H1 (cell line): ENCODE data around the gene DKK2. TPM values are rescaled to one million over a fixed set of nuclear protein-coding genes. Genes with fewer than 3 reads are reported as not detected.

Source experiments
- CTCF ChIA-PET: fragments of 300-600 bp; sonication (Branson Sonifier 250); formaldehyde crosslinking; loops from one replicate; lab custom pipeline; 2021; ENCODE audit not compliant: partially characterized antibody; lab: Charles Lee
- POLR2A ChIA-PET: fragments of 300-600 bp; sonication (Branson Sonifier 250); formaldehyde crosslinking; loops from one replicate; lab custom pipeline; 2021; ENCODE audit warnings: inconsistent platforms; ENCODE audit not compliant: partially characterized antibody; lab: Charles Lee
- DNase-seq, 2 experiments: peaks; one replicate each; pipeline versions ENCODE4 v3.0.0 to v3.0.0-alpha.2; 2010 to 2022; ENCODE audit warnings: low spot score in 2 of 2, low read depth in 1 of 2, mixed read lengths in 1 of 2
- FAIRE-seq: peaks from 2 replicates; lab custom pipeline; 2011; peaks lifted over from hg19 to GRCh38; lab: Jason Lieb, UNC
- H2AFZ ChIP-seq: 2 replicates; pipeline ENCODE4 v1.8.1; 2012; ENCODE audit warnings: low read length, inconsistent platforms
- H2AK5ac ChIP-seq: 2 replicates; pipeline ENCODE4 v1.6.1; 2013; ENCODE audit warnings: low read depth, low read length
- H2BK120ac ChIP-seq: replicated peaks from 2 replicates; pipeline ENCODE3; 2013; ENCODE audit warnings: low read depth, low read length, inconsistent platforms
- H2BK12ac ChIP-seq: 2 replicates; pipeline ENCODE4 v1.6.1; 2013; ENCODE audit warnings: low read depth, low read length
- H2BK15ac ChIP-seq: 2 replicates; pipeline ENCODE4 v1.6.1; 2013; ENCODE audit warnings: low read length
- H2BK20ac ChIP-seq: 2 replicates; pipeline ENCODE4 v1.6.1; 2013; ENCODE audit warnings: low read length
- H2BK5ac ChIP-seq: 2 replicates; pipeline ENCODE4 v1.6.1; 2013; ENCODE audit warnings: low read depth, low read length
- H3K14ac ChIP-seq: 2 replicates; pipeline ENCODE4 v1.6.1; 2013; ENCODE audit warnings: inconsistent platforms; ENCODE audit not compliant: insufficient read length
- H3K18ac ChIP-seq: 2 replicates; pipeline ENCODE4 v1.6.1; 2013; ENCODE audit warnings: low read length; ENCODE audit errors: extremely low read depth
- H3K23ac ChIP-seq: 2 replicates; pipeline ENCODE4 v1.6.1; 2013; ENCODE audit warnings: inconsistent platforms; ENCODE audit not compliant: insufficient read length
- H3K23me2 ChIP-seq: 2 replicates; pipeline ENCODE4 v1.6.1; 2013; ENCODE audit warnings: low read depth, low read length
- H3K27ac ChIP-seq: 2 replicates; pipeline ENCODE4 v1.6.1; 2011; ENCODE audit warnings: low read depth, low read length, inconsistent platforms
- H3K27me3 ChIP-seq, 4 experiments: replicated peaks in 1 of 4; 1 replicate in 1 of 4; 2 replicates in 3 of 4; pipeline versions ENCODE4 v1.6.1 to v1.8.1; 2011 to 2013; ENCODE audit warnings: low read length in 3 of 4, mild to moderate bottlenecking in 3 of 4, inconsistent platforms in 2 of 4, mixed read lengths in 2 of 4, moderate library complexity in 1 of 4; ENCODE audit not compliant: control insufficient read depth in 3 of 4, insufficient read depth in 3 of 4; ENCODE audit errors: extremely low read depth in 1 of 4
- H3K36me3 ChIP-seq, 4 experiments: 2 replicates each; pipeline versions ENCODE4 v1.6.1 to v1.8.1; 2011 to 2013; ENCODE audit warnings: mild to moderate bottlenecking in 4 of 4, low read length in 3 of 4, moderate library complexity in 2 of 4, control low read depth in 1 of 4, inconsistent platforms in 1 of 4; ENCODE audit not compliant: insufficient read depth in 4 of 4, control insufficient read depth in 2 of 4
- H3K4ac ChIP-seq: replicated peaks from 2 replicates; pipeline ENCODE3; 2013; ENCODE audit warnings: low read length, low read depth, mixed read lengths, inconsistent platforms; ENCODE audit not compliant: insufficient read length
- H3K4me1 ChIP-seq, 4 experiments: replicated peaks in 1 of 4; 1 replicate in 1 of 4; 2 replicates in 3 of 4; pipeline versions ENCODE4 v1.6.1 to v1.8.1; 2011 to 2013; ENCODE audit warnings: low read length in 3 of 4, inconsistent platforms in 2 of 4, mixed read lengths in 1 of 4; ENCODE audit not compliant: insufficient read depth in 4 of 4, control insufficient read depth in 3 of 4
- H3K4me2 ChIP-seq, 2 experiments: 2 replicates each; pipeline versions ENCODE4 v1.6.1 to v1.8.1; 2011 to 2013; ENCODE audit warnings: low read depth in 2 of 2, low read length in 2 of 2, control low read depth in 1 of 2, inconsistent platforms in 1 of 2, mild to moderate bottlenecking in 1 of 2; ENCODE audit not compliant: insufficient read depth in 1 of 2
- H3K4me3 ChIP-seq, 4 experiments: fragments of 200-600, 300-600 bp in 1 of 4; sonication (generic), shearing (Covaris generic), sonication (Bioruptor Twin) in 1 of 4; 2 replicates each; pipeline versions ENCODE4 v1.5.1 to v1.8.1; 2011 to 2016; ENCODE audit warnings: low read length in 4 of 4, low read depth in 3 of 4, control low read depth in 2 of 4, inconsistent platforms in 2 of 4, mild to moderate bottlenecking in 2 of 4, mixed read lengths in 1 of 4, moderate library complexity in 1 of 4; ENCODE audit not compliant: insufficient read depth in 2 of 4; ENCODE audit errors: extremely low read depth in 1 of 4
- H3K56ac ChIP-seq: replicated peaks from 2 replicates; pipeline ENCODE3; 2013; ENCODE audit warnings: low read depth, mild to moderate bottlenecking, mixed read lengths, low read length, inconsistent platforms; ENCODE audit not compliant: insufficient read length
- H3K79me1 ChIP-seq: 2 replicates; pipeline ENCODE4 v1.6.1; 2013; ENCODE audit warnings: low read depth, low read length, control low read depth
- H3K79me2 ChIP-seq, 2 experiments: 2 replicates each; pipeline versions ENCODE4 v1.6.1 to v1.8.1; 2012 to 2013; ENCODE audit warnings: low read length in 2 of 2, mild to moderate bottlenecking in 2 of 2, inconsistent platforms in 1 of 2; ENCODE audit not compliant: insufficient read depth in 2 of 2, control insufficient read depth in 1 of 2
- H3K9ac ChIP-seq, 4 experiments: replicated peaks in 1 of 4; 1 replicate in 1 of 4; 2 replicates in 3 of 4; pipeline versions ENCODE4 v1.6.1 to v1.8.1; 2011 to 2013; ENCODE audit warnings: low read depth in 3 of 4, low read length in 3 of 4, control low read depth in 2 of 4, mild to moderate bottlenecking in 2 of 4, moderate library complexity in 2 of 4, inconsistent platforms in 1 of 4; ENCODE audit errors: extremely low read depth in 1 of 4
- H3K9me3 ChIP-seq, 2 experiments: 2 replicates each; pipeline versions ENCODE4 v1.6.1 to v1.8.1; 2012 to 2013; ENCODE audit warnings: mild to moderate bottlenecking in 2 of 2, moderate library complexity in 2 of 2, control low read depth in 1 of 2, inconsistent platforms in 1 of 2, low read depth in 1 of 2, low read length in 1 of 2, mixed read lengths in 1 of 2; ENCODE audit not compliant: insufficient read depth in 2 of 2
- H4K20me1 ChIP-seq, 2 experiments: replicated peaks in 1 of 2; 2 replicates each; pipeline versions ENCODE3 to v1.8.1; 2011 to 2013; ENCODE audit warnings: inconsistent platforms in 2 of 2, low read length in 2 of 2, mild to moderate bottlenecking in 1 of 2; ENCODE audit not compliant: insufficient read depth in 2 of 2, control insufficient read depth in 1 of 2
- H4K5ac ChIP-seq: 2 replicates; pipeline ENCODE4 v1.6.1; 2013; ENCODE audit warnings: low read length, low read depth, mixed read lengths, inconsistent platforms; ENCODE audit not compliant: insufficient read length
- H4K8ac ChIP-seq: 2 replicates; pipeline ENCODE4 v1.8.0; 2013; ENCODE audit warnings: mild to moderate bottlenecking, moderate library complexity, low read length, inconsistent platforms; ENCODE audit not compliant: insufficient read depth; ENCODE audit errors: extremely low read depth
- H4K91ac ChIP-seq: replicated peaks from 2 replicates; pipeline ENCODE3; 2013; ENCODE audit warnings: low read length, mixed read lengths, inconsistent platforms; ENCODE audit not compliant: insufficient read length
- BCL11A ChIP-seq, 2 experiments: IDR thresholded peaks; one replicate each; pipeline ENCODE4 v1.6.1; 2011; ENCODE audit warnings: low read depth in 2 of 2, low read length in 2 of 2, mild to moderate bottlenecking in 2 of 2
- CEBPB ChIP-seq: IDR thresholded peaks from 2 replicates; pipeline ENCODE4 v1.6.1; 2012; ENCODE audit warnings: low read depth, low read length
- CHD2 ChIP-seq: IDR thresholded peaks from 2 replicates; pipeline ENCODE4 v1.6.1; 2012; ENCODE audit warnings: low read length, improper control_type of control experiment
- EGR1 ChIP-seq: IDR thresholded peaks from 2 replicates; pipeline ENCODE4 v1.6.1; 2011; ENCODE audit warnings: low read depth, low read length, borderline replicate concordance
- HDAC2 ChIP-seq, 2 experiments: fragments of 300-600 bp in 1 of 2; sonication (generic) in 1 of 2; IDR thresholded peaks; 2 replicates each; pipeline ENCODE4 v1.6.1; 2011 to 2012; ENCODE audit warnings: low read depth in 2 of 2, low read length in 2 of 2, mild to moderate bottlenecking in 2 of 2, moderate library complexity in 2 of 2, borderline replicate concordance in 1 of 2, inconsistent platforms in 1 of 2
- KDM1A ChIP-seq: fragments of 200-600, 300-600 bp; sonication (generic); IDR thresholded peaks from 2 replicates; pipeline ENCODE4 v1.7.1; 2016; ENCODE audit warnings: mild to moderate bottlenecking, low read length, borderline replicate concordance
- PHF8 ChIP-seq: fragments of 200-600 bp; sonication (generic); conservative IDR thresholded peaks from 2 replicates; pipeline ENCODE4 v1.7.1; 2012; ENCODE audit warnings: low read depth, mild to moderate bottlenecking, inconsistent platforms, low read length, moderate library complexity
- RNF2 ChIP-seq: fragments of 200-900, 300-1000 bp; sonication (generic); IDR thresholded peaks from 2 replicates; pipeline ENCODE4 v1.7.1; 2016; ENCODE audit warnings: borderline replicate concordance, low read depth, mild to moderate bottlenecking, antibody characterized with exemption, low read length; ENCODE audit not compliant: poor library complexity, severe bottlenecking; ENCODE audit errors: missing control alignments
- SUZ12 ChIP-seq: fragments of 200-600 bp; sonication (generic); IDR thresholded peaks from 2 replicates; pipeline ENCODE4 v1.6.1; 2012; ENCODE audit warnings: mild to moderate bottlenecking, inconsistent platforms, low read length, moderate library complexity, mixed read lengths
- TAF7 ChIP-seq: optimal IDR thresholded peaks from 2 replicates; pipeline ENCODE3; 2011; ENCODE audit warnings: low read depth, mild to moderate bottlenecking, inconsistent platforms, low read length, moderate library complexity, borderline replicate concordance
- WGBS, 2 experiments: shearing (Covaris generic) in 1 of 2; methylation state at CpG; one replicate each; pipeline versions ENCODE4 v1.1.6 to v1.1.7; 2013 to 2015; ENCODE audit warnings: low lambda C conversion rate in 2 of 2, mixed read lengths in 2 of 2, inconsistent platforms in 1 of 2, low coverage in 1 of 2, missing lambda C conversion rate in 1 of 2; ENCODE audit not compliant: insufficient replicate concordance in 2 of 2, insufficient coverage in 1 of 2, insufficient read length in 1 of 2; ENCODE audit errors: extremely low coverage in 1 of 2, missing lambda C conversion rate in 1 of 2; 5-methylcytosine and 5-hydroxymethylcytosine counted together
- polyA plus RNA-seq, 7 experiments: library from polyadenylated mRNA; depleted of rRNA in 3 of 7; stranded (reverse) in 5 of 7; unstranded in 2 of 7; fragments of >200 nt in 5 of 7; fragments of 200-250 nt in 2 of 7; gene quantifications; 1 replicate in 5 of 7; 2 replicates in 1 of 7; 4 replicates in 1 of 7; pipeline versions ENCODE4 v1.2.1 to v1.2.3, GENCODE V29; 2011 to 2013; ENCODE audit warnings: missing spikeins in 2 of 7, mixed read lengths in 2 of 7
- total RNA-seq: library from RNA; stranded (reverse); fragmentation: NEBNext Ultra II Directional; extraction: Animal tissue kit (Norgen Biotek cat#: 25700); gene quantifications from 2 replicates; pipeline ENCODE4 v1.2.1, GENCODE V29; 2021

The DKK2 gene
- total and polyA plus RNA-seq, 2 of the 8 experiments (the other 6 are each of a cell fraction or from before 2014, with no cell fraction given): 0.09 to 0.13 TPM

GRCh38 chr4:107060388-107060787 is 24.3 kb upstream of the DKK2 start:
- H2BK5ac ChIP-seq: no peak overlapping the region
- H3K23ac ChIP-seq: no peak overlapping the region
- H3K18ac ChIP-seq: no peak overlapping the region
- no peak overlapping the region for H2BK120ac ChIP-seq
- no peak overlapping the region for H4K91ac ChIP-seq
- H3K27me3 ChIP-seq: no peaks in the 10 kb centered on the region
- CTCF ChIA-PET: interaction anchor here (0.9 to 2.9 kb wide), 5 partner anchors 9 to 122 kb away, joined by 3 to 11 read pairs (median 4); no protein-coding TSS in a partner anchor
- H4K8ac ChIP-seq: no peak overlapping the region
- no peak overlapping the region for H3K9ac ChIP-seq
- H3K4me1 ChIP-seq: no peaks in the 10 kb centered on the region
- H2AK5ac ChIP-seq: no peak overlapping the region
- no peak overlapping the region for H2BK20ac ChIP-seq
- H2BK15ac ChIP-seq: no peak overlapping the region
- no peak overlapping the region for H2AFZ ChIP-seq
- POLR2A ChIA-PET: no interaction called here
- H3K14ac ChIP-seq: no peak overlapping the region
- FAIRE-seq (no peak), DNase-seq (no peak)
- no peak overlapping the region for H3K4me3 ChIP-seq
- no peaks in the 10 kb centered on the region for H3K79me2 ChIP-seq
- H4K5ac ChIP-seq: no peak overlapping the region
- H3K36me3 ChIP-seq: no peaks in the 10 kb centered on the region
- H3K4me2 ChIP-seq: no peak overlapping the region
- no peak overlapping the region for H3K56ac ChIP-seq
- H3K4ac ChIP-seq: no peak overlapping the region
- WGBS, 2 experiments: 94% methylated on average over 6 of the region's 6 CpGs; no CpG with 5 or more reads in 1 of the 2 experiments
- no peak for TF ChIP-seq CEBPB
- TF ChIP-seq KDM1A: no peak
- no peak for TF ChIP-seq RNF2
- TF ChIP-seq EGR1: no peak
- no peak for TF ChIP-seq HDAC2 (IDR thresholded peaks at IDR 0.05; ENCODE audit: borderline replicate concordance in 1 of 2, low read depth in 2 of 2, low read length in 2 of 2)
- TF ChIP-seq PHF8: no peak
- TF ChIP-seq CHD2: no peak
- no peak for TF ChIP-seq TAF7
- TF ChIP-seq BCL11A (IDR thresholded peaks at IDR 0.05; ENCODE audit: low read depth in 2 of 2, low read length in 2 of 2): no peak
- no peak for TF ChIP-seq SUZ12
- no peaks in the 10 kb centered on the region for H4K20me1 ChIP-seq
- H3K23me2 ChIP-seq: no peaks in the 10 kb centered on the region
- no peaks in the 10 kb centered on the region for H3K9me3 ChIP-seq
- no peak overlapping the region for H2BK12ac ChIP-seq
- H3K27ac ChIP-seq: no peak overlapping the region
- no peaks in the 10 kb centered on the region for H3K79me1 ChIP-seq
